IMR-90 (cell line): ENCODE measurements around the gene RYR1. TPM values are rescaled to one million over a fixed set of nuclear protein-coding genes. Genes with fewer than 3 reads are reported as not detected.

Source experiments
- ATAC-seq: fragments of 200-7000 bp; cut with Tn5 transposase; 2 replicates; pipeline ENCODE4 v1.9.1; 2020; ENCODE audit warnings: low read depth, mild to moderate bottlenecking, moderate library complexity
- BruUV-seq: library from RNA; stranded (reverse); fragments of 400-500 nt; replicated peaks from 2 replicates; lab custom pipeline; 2021; lab: Mats Ljungman, UMichigan
- CTCF ChIA-PET: fragments of 300-600 bp; formaldehyde crosslinking; extraction: SDS; loops from one replicate; lab custom pipeline; 2021; ENCODE audit warnings: antibody characterized with exemption; lab: Yijun Ruan, JAX
- POLR2A ChIA-PET: fragments of 300-600 bp; sonication (Branson Sonifier 250); formaldehyde crosslinking; loops from one replicate; lab custom pipeline; 2022; ENCODE audit warnings: antibody characterized with exemption; ENCODE audit not compliant: unreplicated experiment; lab: Charles Lee
- DNase-seq: peaks from one replicate; pipeline ENCODE4 v3.0.0; 2013
- H2AFZ ChIP-seq: replicated peaks from 2 replicates; pipeline ENCODE3; 2013; ENCODE audit warnings: low read length, mild to moderate bottlenecking; ENCODE audit not compliant: poor library complexity
- H2AK5ac ChIP-seq: 2 replicates; pipeline ENCODE4 v1.6.1; 2013; ENCODE audit warnings: low read depth, low read length, inconsistent platforms
- H2AK9ac ChIP-seq: replicated peaks from 2 replicates; pipeline ENCODE3; 2013; ENCODE audit warnings: mild to moderate bottlenecking, low read depth, low read length, moderate library complexity; ENCODE audit not compliant: poor library complexity
- H2BK120ac ChIP-seq: 2 replicates; pipeline ENCODE4 v1.6.1; 2013; ENCODE audit warnings: low read depth, low read length, inconsistent platforms
- H2BK15ac ChIP-seq: 3 replicates; pipeline ENCODE4 v1.6.1; 2013; ENCODE audit warnings: low read depth, low read length, inconsistent platforms
- H2BK20ac ChIP-seq: 2 replicates; pipeline ENCODE4 v1.6.1; 2013; ENCODE audit warnings: low read depth, mild to moderate bottlenecking, inconsistent platforms, low read length, moderate library complexity
- H2BK5ac ChIP-seq: 2 replicates; pipeline ENCODE4 v1.6.1; 2013; ENCODE audit warnings: mild to moderate bottlenecking, low read depth, low read length, inconsistent platforms; ENCODE audit not compliant: poor library complexity, severe bottlenecking
- H3K14ac ChIP-seq: replicated peaks from 2 replicates; pipeline ENCODE4 v1.6.1; 2013; ENCODE audit warnings: low read depth, low read length, inconsistent platforms
- H3K18ac ChIP-seq: 2 replicates; pipeline ENCODE4 v1.6.1; 2013; ENCODE audit warnings: low read depth, low read length, control low read depth
- H3K23ac ChIP-seq: 2 replicates; pipeline ENCODE4 v1.6.1; 2013; ENCODE audit warnings: low read depth, low read length, inconsistent platforms
- H3K27ac ChIP-seq: 2 replicates; pipeline ENCODE4 v1.5.1; 2013; ENCODE audit warnings: mild to moderate bottlenecking, control low read depth, low read length; ENCODE audit not compliant: insufficient read depth
- H3K27me3 ChIP-seq: 2 replicates; pipeline ENCODE4 v1.6.1; 2013; ENCODE audit warnings: low read length; ENCODE audit not compliant: control insufficient read depth, insufficient read depth
- H3K36me3 ChIP-seq: 2 replicates; pipeline ENCODE4 v1.6.1; 2013; ENCODE audit warnings: low read length, mixed read lengths; ENCODE audit not compliant: control insufficient read depth, insufficient read depth
- H3K4ac ChIP-seq: 2 replicates; pipeline ENCODE4 v1.6.1; 2013; ENCODE audit warnings: low read depth, low read length, inconsistent platforms
- H3K4me1 ChIP-seq: 2 replicates; pipeline ENCODE4 v1.6.1; 2013; ENCODE audit warnings: low read length, mixed read lengths; ENCODE audit not compliant: control insufficient read depth, insufficient read depth
- H3K4me2 ChIP-seq: 2 replicates; pipeline ENCODE4 v1.6.1; 2013; ENCODE audit warnings: low read depth, mild to moderate bottlenecking, control low read depth, low read length, moderate library complexity
- H3K4me3 ChIP-seq: 2 replicates; pipeline ENCODE4 v1.5.1; 2013; ENCODE audit warnings: low read depth, mild to moderate bottlenecking, control low read depth, low read length, moderate library complexity; ENCODE audit not compliant: insufficient read depth
- H3K56ac ChIP-seq: 2 replicates; pipeline ENCODE4 v1.6.1; 2013; ENCODE audit warnings: low read length, inconsistent platforms; ENCODE audit not compliant: insufficient read depth; ENCODE audit errors: extremely low read depth
- H3K79me1 ChIP-seq, 2 experiments: 2 replicates each; pipeline ENCODE4 v1.6.1; 2013; ENCODE audit warnings: low read length in 2 of 2, inconsistent platforms in 1 of 2, low read depth in 1 of 2
- H3K9ac ChIP-seq: 2 replicates; pipeline ENCODE4 v1.6.1; 2013; ENCODE audit warnings: low read depth, low read length, control low read depth
- H3K9me1 ChIP-seq: 2 replicates; pipeline ENCODE4 v1.6.1; 2013; ENCODE audit warnings: low read length, inconsistent platforms; ENCODE audit not compliant: insufficient read depth
- H3K9me3 ChIP-seq: 2 replicates; pipeline ENCODE4 v1.6.1; 2013; ENCODE audit warnings: low read length; ENCODE audit not compliant: control insufficient read depth, insufficient read depth
- H4K20me1 ChIP-seq: 2 replicates; pipeline ENCODE4 v1.6.1; 2013; ENCODE audit warnings: low read length, inconsistent platforms; ENCODE audit not compliant: insufficient read depth
- H4K5ac ChIP-seq: 2 replicates; pipeline ENCODE4 v1.6.1; 2013; ENCODE audit warnings: mild to moderate bottlenecking, low read depth, low read length, control low read depth
- H4K8ac ChIP-seq, 2 experiments: 2 replicates each; pipeline ENCODE4 v1.6.1; 2013; ENCODE audit warnings: low read depth in 2 of 2, low read length in 2 of 2, control low read depth in 1 of 2, inconsistent platforms in 1 of 2
- H4K91ac ChIP-seq: 2 replicates; pipeline ENCODE4 v1.6.1; 2013; ENCODE audit warnings: low read depth, low read length, inconsistent platforms; ENCODE audit not compliant: insufficient read depth
- CTCF ChIP-seq: conservative IDR thresholded peaks from 2 replicates; pipeline ENCODE4 v1.5.1; 2012; ENCODE audit warnings: mild to moderate bottlenecking, low read depth, low read length, improper control_type of control experiment
- ELK1 ChIP-seq: fragments of 150-350 bp; IDR thresholded peaks from 2 replicates; pipeline ENCODE4 v1.6.1; 2016; ENCODE audit warnings: low read depth, mild to moderate bottlenecking, low read length, moderate library complexity, borderline replicate concordance
- MAZ ChIP-seq: IDR thresholded peaks from 2 replicates; pipeline ENCODE4 v1.6.1; 2012; ENCODE audit warnings: low read depth, mild to moderate bottlenecking, low read length, improper control_type of control experiment, moderate library complexity, borderline replicate concordance
- MXI1 ChIP-seq: IDR thresholded peaks from 2 replicates; pipeline ENCODE4 v1.6.1; 2012; ENCODE audit warnings: low read depth, mild to moderate bottlenecking, low read length, moderate library complexity, borderline replicate concordance
- RFX5 ChIP-seq: IDR thresholded peaks from 2 replicates; pipeline ENCODE4 v1.8.0; 2012; ENCODE audit warnings: low read depth, mild to moderate bottlenecking, low read length, moderate library complexity
- SMC3 ChIP-seq: fragments of 150-350 bp; IDR thresholded peaks from 2 replicates; pipeline ENCODE4 v1.6.1; 2016; ENCODE audit warnings: low read depth, mild to moderate bottlenecking, antibody characterized with exemption, low read length, moderate library complexity
- WGBS, 2 experiments: methylation state at CpG; one replicate each; pipeline versions ENCODE4 v1.1.5 to v1.1.7; 2013; ENCODE audit warnings: missing lambda C conversion rate in 2 of 2; ENCODE audit not compliant: insufficient read length in 1 of 2; ENCODE audit errors: extremely low coverage in 2 of 2; 5-methylcytosine and 5-hydroxymethylcytosine counted together
- dilution Hi-C: fragments of 300-500 bp; cut with HindIII; formaldehyde crosslinking; loops from one replicate; pipeline ENCODE4 v1.14.3; 2018; ENCODE audit warnings: low sequenced_read_pairs; ENCODE audit not compliant: unreplicated experiment
- in situ Hi-C: fragments of 300-500 bp; cut with MboI; formaldehyde crosslinking; loops from 3 replicates; pipeline ENCODE4 v1.14.3; 2019; ENCODE audit warnings: low sequenced_read_pairs, inconsistent platforms, mixed read lengths
- intact Hi-C: fragments of 100-400 bp; cut with micrococcal nuclease; formaldehyde crosslinking; loops from 2 replicates; pipeline ENCODE4 v1.10.0; 2022
- polyA plus RNA-seq, 3 experiments: library from polyadenylated mRNA; depleted of rRNA; stranded (reverse); fragments of >200 nt; gene quantifications; 2 replicates each; pipeline ENCODE4 v1.2.3, GENCODE V29; 2012; ENCODE audit warnings: low replicate concordance in 1 of 3
- total RNA-seq: library from RNA; depleted of rRNA; stranded (reverse); fragments of >200 nt; gene quantifications from 2 replicates; pipeline ENCODE4 v1.2.3, GENCODE V29; 2012

RYR1 gene
- total and polyA plus RNA-seq, 2 of the 4 experiments (the other 2 are of a cell fraction), result not detected

GRCh38 chr19:38499532-38499931 is 66.0 kb downstream of the RYR1 start:
- Histone ChIP-seq H4K5ac (no peak overlapping the region), H3K4me2 (no peak overlapping the region), H2BK15ac (no peak overlapping the region), H2AK9ac (no peak overlapping the region), H3K79me1 (no peaks in the 10 kb centered on the region), H3K56ac (no peak overlapping the region), H3K23ac (no peak overlapping the region), H3K14ac (no peak overlapping the region), H4K8ac (no peak overlapping the region), H3K9me1 (peaks cover 3% of the 10 kb centered on the region; the same call in 1 of the 2 replicates), H3K4ac (no peak overlapping the region), H2BK20ac (no peak overlapping the region), H4K20me1 (no peaks in the 10 kb centered on the region), H3K18ac (no peak overlapping the region), H2AFZ (no peak overlapping the region), H3K4me1 (no peaks in the 10 kb centered on the region), H3K9ac (no peak overlapping the region), H3K27ac (no peak overlapping the region), H2AK5ac (no peak overlapping the region), H2BK120ac (no peak overlapping the region), H3K36me3 (no peaks in the 10 kb centered on the region), H2BK5ac (no peak overlapping the region), H3K9me3 (no peaks in the 10 kb centered on the region), H4K91ac (no peak overlapping the region), H3K27me3 (no peaks in the 10 kb centered on the region; the same call in 1 of the 2 replicates), H3K4me3 (no peak overlapping the region)
- ChIA-PET POLR2A (no interaction called here), CTCF (no interaction called here)
- in situ Hi-C loops, result no loop called here
- dilution Hi-C loops, result no loop called here
- WGBS, 2 experiments, result 92% methylated on average over 9 of the region's 21 CpGs; no CpG with 5 or more reads in 1 of the 2 experiments
- intact Hi-C loops, result no loop called here
- no TSS peak for BruUV-seq
- ATAC-seq, result no peak
- no peak for TF ChIP-seq ELK1
- no peak for TF ChIP-seq RFX5
- no peak for TF ChIP-seq MAZ
- TF ChIP-seq SMC3, result no peak
- no peak for TF ChIP-seq MXI1
- no peak for TF ChIP-seq CTCF
- no peak for DNase-seq
